Dendritic cell treated with granulocyte-macrophage colony-stimulating factor and Interleukin-4, amounts not matched to agents 40 ng/mL and 50 ng/mL, for 4 days (primary cell): ENCODE measurements around the gene KLHL9.

Experiments
- H3K27ac Mint-ChIP-seq: one replicate; pipeline ENCODE4 v1.8.0; 2022; ENCODE audit warnings: mild to moderate bottlenecking, mixed read lengths
- H3K27me3 Mint-ChIP-seq: one replicate; pipeline ENCODE4 v1.8.0; 2022; ENCODE audit warnings: mild to moderate bottlenecking, mixed read lengths
- H3K36me3 Mint-ChIP-seq: one replicate; pipeline ENCODE4 v1.8.0; 2022; ENCODE audit warnings: low read depth, mixed read lengths
- H3K4me1 Mint-ChIP-seq: one replicate; pipeline ENCODE4 v1.8.0; 2022; ENCODE audit warnings: low read depth, mixed read lengths
- H3K4me3 Mint-ChIP-seq: one replicate; pipeline ENCODE4 v1.8.0; 2022; ENCODE audit warnings: mild to moderate bottlenecking, moderate library complexity, mixed read lengths
- H3K9me3 Mint-ChIP-seq: one replicate; pipeline ENCODE4 v1.8.0; 2022; ENCODE audit warnings: mixed read lengths
- intact Hi-C: fragments of 100-400 bp; cut with micrococcal nuclease; formaldehyde crosslinking; loops from one replicate; pipeline ENCODE4 v1.15.0; 2022

KLHL9 gene

GRCh38 chr9:21295992-21296391, 39.2 kb downstream of the KLHL9 start:
- H3K36me3 Mint-ChIP-seq: no peaks in the 10 kb centered on the region
- peaks cover 14% of the 10 kb centered on the region for H3K27me3 Mint-ChIP-seq
- H3K27ac Mint-ChIP-seq: no peak overlapping the region
- H3K4me3 Mint-ChIP-seq: no peak overlapping the region
- no peaks in the 10 kb centered on the region for H3K9me3 Mint-ChIP-seq
- peaks cover 18% of the 10 kb centered on the region for H3K4me1 Mint-ChIP-seq
- intact Hi-C loops: no loop called here

- H3K27me3 Mint-ChIP-seq: peaks cover 10% of the 10 kb centered on the region
- peaks cover 18% of the 10 kb centered on the region for H3K4me1 Mint-ChIP-seq
- H3K27ac Mint-ChIP-seq: no peak overlapping the region
- intact Hi-C loops: no loop called here
- H3K9me3 Mint-ChIP-seq: no peaks in the 10 kb centered on the region
- no peak overlapping the region for H3K4me3 Mint-ChIP-seq
- no peaks in the 10 kb centered on the region for H3K36me3 Mint-ChIP-seq
These were observed 40.2 kb downstream of the KLHL9 start for GRCh38 chr9:21294904-21295538.

- Mint-ChIP-seq H3K27me3 (peaks cover 9% of the 10 kb centered on the region), H3K9me3 (no peaks in the 10 kb centered on the region), H3K36me3 (no peaks in the 10 kb centered on the region), H3K4me1 (peaks cover 18% of the 10 kb centered on the region), H3K4me3 (no peak overlapping the region), H3K27ac (no peak overlapping the region)
- intact Hi-C loops: no loop called here
These were observed 40.8 kb downstream of the KLHL9 start for GRCh38 chr9:21294364-21294774.

GRCh38 chr9:21289848-21290247, 45.4 kb downstream of the KLHL9 start:
- intact Hi-C loops: no loop called here
- Mint-ChIP-seq H3K4me3 (no peak overlapping the region), H3K27ac (no peak overlapping the region), H3K36me3 (no peaks in the 10 kb centered on the region), H3K27me3 (peaks cover 4% of the 10 kb centered on the region), H3K9me3 (peaks cover 8% of the 10 kb centered on the region), H3K4me1 (peaks cover 24% of the 10 kb centered on the region)

- Mint-ChIP-seq H3K4me1 (peaks cover 24% of the 10 kb centered on the region), H3K36me3 (no peaks in the 10 kb centered on the region), H3K4me3 (no peak overlapping the region), H3K27ac (no peak overlapping the region), H3K27me3 (no peaks in the 10 kb centered on the region), H3K9me3 (peaks cover 8% of the 10 kb centered on the region)
- intact Hi-C loops: no loop called here
These were observed 47.9 kb downstream of the KLHL9 start for GRCh38 chr9:21287280-21287679.

GRCh38 chr9:21286659-21287058, 48.5 kb downstream of the KLHL9 start:
- Mint-ChIP-seq H3K4me1 (peaks cover 27% of the 10 kb centered on the region), H3K9me3 (peaks cover 8% of the 10 kb centered on the region), H3K27ac (no peak overlapping the region), H3K36me3 (no peaks in the 10 kb centered on the region), H3K4me3 (peak overlapping the region; percentile 52), H3K27me3 (peaks cover 1% of the 10 kb centered on the region)
- intact Hi-C loops: no loop called here

- Mint-ChIP-seq H3K27me3 (peaks cover 1% of the 10 kb centered on the region), H3K27ac (no peak overlapping the region), H3K4me1 (peaks cover 33% of the 10 kb centered on the region), H3K4me3 (no peak overlapping the region), H3K36me3 (no peaks in the 10 kb centered on the region), H3K9me3 (peaks cover 8% of the 10 kb centered on the region)
- intact Hi-C loops: no loop called here
These were observed 49.1 kb downstream of the KLHL9 start for GRCh38 chr9:21286099-21286498.

- intact Hi-C loops: no loop called here
- peaks cover 4% of the 10 kb centered on the region for H3K9me3 Mint-ChIP-seq
- no peaks in the 10 kb centered on the region for H3K36me3 Mint-ChIP-seq
- no peak overlapping the region for H3K4me3 Mint-ChIP-seq
- H3K4me1 Mint-ChIP-seq: peaks cover 13% of the 10 kb centered on the region
- H3K27ac Mint-ChIP-seq: no peak overlapping the region
- peaks cover 1% of the 10 kb centered on the region for H3K27me3 Mint-ChIP-seq
These were observed 53.9 kb downstream of the KLHL9 start for GRCh38 chr9:21281275-21281674.
